HG03439 (cell line): ENCODE data around the gene C1orf50.
"Not testable (repeated sequence)": the region's sequence is repeated elsewhere in the genome, so short reads cannot be mapped to it uniquely, and the experiment has no call there.

Experiments used
- ATAC-seq: cut with Tn5 transposase; IDR thresholded peaks from one replicate; pipeline ENCODE4 v1.9.1; 2021; ENCODE audit warnings: mild to moderate bottlenecking, moderate library complexity; ENCODE audit not compliant: unreplicated experiment

The C1orf50 gene

DNA sequence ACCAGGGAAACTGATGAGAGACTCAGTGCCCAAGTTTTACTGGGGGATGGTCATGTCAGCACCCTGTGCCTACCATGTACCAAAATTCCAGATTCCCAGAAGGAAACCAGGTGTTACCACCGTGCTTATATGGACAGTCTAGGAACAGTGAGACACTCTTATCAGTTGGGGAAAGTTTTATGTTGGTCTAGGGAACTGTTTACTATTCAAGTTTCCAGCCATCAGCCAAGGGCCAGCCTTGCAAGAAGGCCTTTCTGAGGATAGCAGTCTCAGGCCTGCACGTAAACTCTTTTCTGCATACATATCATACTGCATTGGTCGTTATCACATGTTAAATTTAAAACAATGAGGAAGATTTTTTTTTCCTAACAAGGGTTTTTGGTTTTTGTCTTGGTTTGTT, 30.4 kb downstream of the C1orf50 start:
- no peak for ATAC-seq

DNA sequence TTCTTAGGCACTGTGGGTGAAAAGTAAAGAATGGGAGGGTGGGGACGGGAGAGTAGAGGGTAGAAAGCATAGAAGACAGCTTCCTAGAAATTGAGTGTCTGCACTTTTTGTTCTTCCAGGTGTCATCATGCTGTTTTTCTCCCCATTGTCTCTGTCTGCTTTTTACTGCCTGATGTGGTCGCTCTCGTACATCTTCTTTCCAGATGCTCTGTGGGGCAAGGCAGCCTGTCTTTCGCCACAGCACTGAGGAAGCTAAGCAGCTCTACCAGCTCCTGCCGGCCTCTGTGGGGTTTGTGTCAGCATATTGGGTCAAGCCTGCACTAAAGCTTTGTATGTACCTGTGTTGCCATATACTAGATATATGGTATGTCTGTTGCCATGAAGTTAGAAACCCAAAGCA, 30.9 kb downstream of the C1orf50 start:
- no peak for ATAC-seq

DNA sequence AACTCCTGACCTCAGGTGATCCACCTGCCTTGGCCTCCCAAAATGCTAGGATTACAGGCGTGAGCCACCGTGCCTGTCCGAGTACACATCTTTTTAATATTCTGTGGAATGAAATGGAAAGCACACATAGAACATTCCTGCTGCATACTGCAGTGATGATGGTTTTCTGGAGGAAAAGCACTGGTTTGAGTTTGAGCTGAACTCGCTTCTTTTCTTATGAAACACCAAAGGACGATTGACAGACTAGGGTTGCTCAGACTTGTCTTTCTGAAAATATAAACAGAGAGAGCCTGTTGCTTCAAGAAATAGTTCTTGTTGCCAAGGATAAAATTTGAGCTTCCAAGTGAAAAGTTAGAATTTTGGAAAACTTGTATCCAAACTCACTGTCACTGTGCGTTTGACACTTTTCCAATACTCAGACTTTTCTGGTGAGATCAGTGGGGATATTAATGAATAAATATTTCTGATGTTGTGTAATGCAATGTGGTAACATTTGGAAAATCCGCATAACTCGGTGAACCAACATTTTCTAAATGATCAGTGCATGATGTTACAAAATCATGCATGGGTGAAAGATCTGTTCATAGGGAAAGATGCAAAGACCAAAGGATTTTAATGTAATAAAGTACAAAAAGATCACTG, 34.9 kb downstream of the C1orf50 start:
- ATAC-seq = no peak

DNA sequence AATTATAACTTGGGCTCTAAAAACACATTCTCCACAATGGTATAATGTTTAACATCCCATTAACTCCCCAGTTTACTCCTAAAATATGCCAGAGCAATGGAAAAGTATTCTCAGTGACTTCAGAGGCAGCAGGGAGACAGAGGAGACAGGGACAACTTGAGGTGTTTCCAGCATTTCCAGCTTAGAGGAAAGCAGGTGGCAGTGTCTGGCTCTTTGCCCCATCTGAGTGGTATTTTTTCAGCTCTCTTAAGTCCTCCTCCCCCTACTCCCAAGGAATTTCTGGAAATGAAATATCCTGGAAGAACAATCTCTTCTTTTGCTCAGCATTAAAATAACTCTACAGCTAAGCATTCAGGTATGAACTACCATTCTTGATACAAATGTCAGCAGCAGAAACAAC, 39.1 kb downstream of the C1orf50 start:
- ATAC-seq = no peak

DNA sequence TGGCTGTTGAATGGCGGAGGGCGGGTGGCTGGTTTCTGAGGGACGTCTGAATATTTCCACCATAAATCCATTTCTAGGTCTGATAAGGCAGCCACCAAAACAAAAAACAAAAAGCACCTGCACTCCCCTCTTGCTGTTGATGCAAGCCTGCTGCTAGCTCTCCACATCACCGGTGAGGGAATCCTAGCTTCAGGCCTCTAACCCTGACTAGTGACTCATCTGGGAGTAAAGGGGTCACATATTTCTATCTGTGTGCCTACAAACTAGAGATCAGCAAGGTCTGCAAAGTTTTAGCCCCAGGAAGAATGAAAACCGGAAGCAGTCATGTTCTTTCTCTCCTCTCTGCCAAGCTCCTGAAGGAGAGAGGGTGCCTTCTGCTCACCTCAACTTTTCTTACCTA, 39.5 kb downstream of the C1orf50 start:
- ATAC-seq = no peak

DNA sequence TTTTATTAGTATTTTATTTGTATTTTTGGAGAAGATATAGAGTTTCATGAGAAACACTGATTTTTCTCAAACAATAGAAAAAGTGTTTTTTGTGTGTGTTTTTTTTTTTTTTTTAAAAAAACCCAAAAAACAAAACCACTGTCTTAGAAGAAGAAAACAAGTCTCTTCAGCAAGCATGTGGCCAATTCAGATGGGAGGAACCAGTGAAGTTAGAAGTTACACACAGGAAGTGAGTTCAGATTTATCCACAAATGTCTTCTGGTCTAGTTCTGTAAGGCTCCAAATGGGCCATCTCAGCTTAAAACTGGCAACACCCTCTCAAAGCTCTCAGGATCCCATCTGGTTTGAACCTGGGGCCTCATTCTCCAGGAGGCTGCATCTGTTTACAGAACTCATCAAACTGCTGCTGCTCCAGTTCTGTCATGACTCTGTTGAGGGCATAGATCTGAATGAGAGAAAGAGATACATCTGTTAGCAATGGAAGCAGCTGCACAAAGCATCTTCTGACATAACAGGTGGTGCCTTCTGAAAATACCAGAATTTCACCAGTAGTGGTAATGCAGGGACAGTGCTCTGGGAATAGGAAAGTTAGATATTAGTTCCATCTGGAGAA, 40.1 kb downstream of the C1orf50 start:
- no peak for ATAC-seq

DNA sequence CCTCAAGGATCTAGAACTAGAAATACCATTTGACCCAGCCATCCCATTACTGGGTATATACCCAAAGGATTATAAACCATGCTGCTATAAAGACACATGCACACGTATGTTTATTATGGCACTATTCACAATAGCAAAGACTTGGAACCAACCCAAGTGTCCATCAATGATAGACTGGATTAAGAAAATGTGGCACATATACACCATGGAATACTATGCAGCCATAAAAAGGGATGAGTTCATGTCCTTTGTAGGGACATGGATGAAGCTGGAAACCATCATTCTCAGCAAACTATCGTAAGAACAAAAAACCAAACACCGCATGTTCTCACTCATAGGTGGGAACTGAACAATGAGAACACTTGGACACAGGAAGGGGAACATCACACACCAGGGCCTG, 47.8 kb downstream of the C1orf50 start:
- not testable (repeated sequence) for ATAC-seq

DNA sequence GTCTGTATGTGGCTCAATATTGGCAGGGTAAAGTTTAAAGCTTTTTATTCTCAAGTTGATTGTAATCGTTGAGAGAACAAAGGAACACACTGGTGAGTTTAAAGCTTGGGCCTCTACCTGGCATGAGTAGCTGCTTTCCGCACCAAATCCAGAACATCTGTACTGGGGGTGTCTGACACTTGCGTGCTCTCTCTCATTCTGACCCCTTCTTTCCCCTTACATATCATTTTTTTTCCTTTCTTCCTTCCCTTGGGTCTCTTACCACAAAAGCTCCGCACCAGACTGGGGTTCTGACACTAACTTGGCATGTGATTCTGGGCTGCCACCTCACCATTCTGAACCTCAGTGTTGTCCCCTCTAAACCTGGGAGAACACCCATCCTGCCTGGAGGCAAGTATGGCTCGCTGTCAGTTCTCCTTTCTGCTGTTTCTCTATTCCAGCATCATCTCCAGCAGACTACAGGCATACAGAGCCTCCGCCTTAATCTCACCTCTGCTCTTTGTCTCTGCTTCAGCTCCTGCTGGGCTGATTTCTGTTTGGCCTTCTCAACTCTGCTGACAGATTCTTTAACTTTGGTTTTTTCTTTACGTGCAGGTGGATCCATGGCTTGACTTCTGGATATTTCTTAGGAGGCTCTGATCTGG, 49.0 kb downstream of the C1orf50 start:
- no peak for ATAC-seq

DNA sequence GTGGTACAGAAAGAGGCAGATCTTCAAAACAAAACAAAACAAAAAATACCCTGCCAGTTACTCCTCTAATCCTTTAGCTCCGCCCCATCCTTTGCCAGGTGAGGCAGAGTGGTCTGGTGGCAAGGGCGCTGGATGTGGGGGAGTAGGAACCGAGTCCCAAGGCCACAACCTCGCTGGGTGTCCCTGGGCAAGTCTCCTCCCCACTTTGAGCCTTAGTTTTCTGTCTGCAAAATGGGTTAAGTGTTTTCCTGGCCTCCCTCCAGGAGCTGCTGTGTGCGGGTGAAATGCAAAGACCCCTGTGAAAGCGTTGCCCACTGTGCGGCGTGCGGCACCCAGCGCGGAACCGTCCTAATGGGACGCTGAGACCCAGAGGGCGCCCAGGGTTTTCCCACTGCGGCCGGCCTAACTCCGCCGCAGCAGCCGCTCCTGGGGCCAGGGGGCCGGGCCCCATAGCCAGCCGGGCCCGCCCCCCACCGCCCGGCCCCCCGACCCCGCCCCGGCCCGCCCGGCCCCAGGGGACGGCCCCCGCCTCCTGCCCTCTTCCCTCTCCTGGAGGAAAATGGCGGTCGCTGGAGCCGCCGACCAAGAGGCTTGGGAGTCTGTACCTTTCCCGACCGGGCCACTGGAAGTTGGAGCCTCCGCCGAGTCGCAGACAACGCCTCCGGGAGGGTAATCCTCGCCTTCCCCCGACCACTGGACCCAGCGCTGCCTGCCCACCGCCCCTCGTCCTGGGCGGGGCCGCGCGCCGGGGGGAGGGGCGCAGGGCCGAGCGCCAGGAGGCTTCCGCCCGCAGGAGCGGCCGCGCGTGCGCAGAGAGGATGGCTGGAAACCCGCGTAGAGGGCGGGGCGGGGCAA, 49.8 kb downstream of the C1orf50 start, which contains the start of the genes ERMAP and SVBP:
ERMAP (plus strand) TSS at position 538 of the 855 bp plus-strand sequence. CDS start 13,327 bp downstream, outside the sequence.
SVBP (minus strand) TSS at position 813 of the 855 bp plus-strand sequence. CDS start 853 bp downstream, outside the sequence.
- ATAC-seq = peak; percentile 92

DNA sequence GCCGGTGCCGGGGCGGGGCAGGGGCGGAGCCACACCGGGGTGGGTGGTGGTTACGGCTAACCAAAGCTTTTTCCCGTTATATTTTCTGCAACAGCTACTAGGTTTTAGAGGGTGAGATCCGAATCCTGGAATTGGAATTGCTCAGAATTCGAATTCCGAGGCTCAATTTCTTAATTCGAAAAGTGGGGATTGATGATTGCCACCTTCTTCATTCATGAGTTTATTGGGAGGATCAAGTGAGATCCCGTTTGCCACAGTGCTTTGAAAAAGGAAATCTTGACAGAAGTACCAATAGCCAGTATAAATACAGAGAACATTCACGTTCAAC, 50.4 kb downstream of the C1orf50 start:
- no peak for ATAC-seq

DNA sequence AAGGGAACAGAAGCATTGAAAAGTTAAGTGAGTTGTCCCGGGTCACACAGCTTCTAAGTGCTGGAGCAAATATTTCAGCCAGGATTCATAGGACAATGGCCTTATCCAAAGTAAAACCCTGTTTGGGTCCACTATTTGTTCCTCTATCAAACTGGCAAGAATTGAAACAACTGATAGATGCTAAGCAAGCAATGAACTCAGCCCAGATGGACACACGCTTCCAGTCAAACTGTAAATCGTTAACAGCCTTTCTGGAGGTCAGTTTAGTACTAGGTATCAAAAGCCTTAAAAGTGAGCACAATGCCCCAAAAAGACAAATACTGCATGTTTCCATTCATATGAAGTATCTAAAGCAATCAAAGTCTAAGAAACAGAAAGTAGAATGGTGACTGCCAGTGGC, 50.9 kb downstream of the C1orf50 start:
- ATAC-seq = no peak

DNA sequence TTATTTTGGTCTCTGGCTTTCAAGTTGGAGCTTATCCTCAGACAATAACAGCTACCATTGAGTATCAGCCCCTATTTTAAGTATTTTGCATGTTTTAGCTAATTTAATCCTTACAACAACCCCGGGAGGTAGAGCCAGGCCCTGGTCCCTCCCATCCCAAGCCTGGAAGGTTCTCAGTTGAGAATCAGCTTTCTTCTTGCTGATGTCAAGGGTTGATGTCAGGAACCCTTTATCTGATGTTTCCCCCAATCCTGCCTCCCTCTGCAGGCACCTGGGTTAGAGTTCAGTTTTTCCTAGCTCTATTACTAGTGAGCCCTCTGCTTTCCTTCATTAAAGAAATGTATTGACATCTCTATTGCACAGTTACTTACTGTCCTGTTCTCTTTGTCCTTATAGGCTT, 53.8 kb downstream of the C1orf50 start:
- no peak for ATAC-seq

DNA sequence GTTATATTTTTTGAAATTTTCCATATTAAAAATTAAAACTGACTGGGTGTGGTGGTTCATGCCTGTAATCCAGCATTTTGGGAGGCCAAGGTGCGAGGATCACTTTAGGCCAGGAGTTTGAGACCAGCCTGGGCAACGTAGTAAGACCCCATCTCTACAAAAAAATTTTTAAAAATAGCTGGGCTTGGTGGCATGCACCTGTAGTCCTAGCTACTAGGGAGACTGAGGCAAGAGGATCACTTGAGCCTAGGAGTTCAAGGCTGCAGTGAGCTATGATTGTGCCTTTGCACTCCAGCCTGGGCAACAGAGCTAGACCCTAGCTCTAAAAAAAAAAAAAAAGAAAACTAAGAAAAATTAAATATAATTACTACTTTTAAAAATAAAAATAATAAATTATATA, 54.6 kb downstream of the C1orf50 start:
- ATAC-seq = no peak

DNA sequence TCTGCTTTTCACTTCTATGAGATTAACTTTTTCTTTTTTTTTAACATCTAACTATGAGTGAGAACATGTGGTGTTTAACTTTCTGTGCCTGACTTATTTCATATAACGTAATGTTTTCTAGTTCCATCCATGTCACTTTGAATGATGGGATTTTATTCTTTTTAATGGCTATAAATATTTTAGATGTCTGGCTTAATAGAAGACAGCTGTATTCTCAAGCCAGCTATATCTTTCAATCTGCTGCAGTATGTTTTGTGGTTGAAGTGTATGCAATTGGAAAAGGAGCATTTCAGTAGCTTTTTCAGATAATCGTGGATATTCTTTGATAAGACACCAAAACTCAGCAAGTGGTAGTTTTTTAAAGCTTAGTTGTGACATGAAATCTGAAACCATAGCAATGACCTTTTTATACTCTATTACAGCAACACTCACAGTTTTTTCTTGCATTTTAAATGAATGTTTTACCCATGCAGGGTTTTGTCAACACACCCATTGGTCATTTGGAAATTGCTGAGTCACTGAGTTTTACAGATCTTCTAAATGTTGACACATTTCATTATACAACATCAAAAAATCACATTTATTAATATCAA, 55.8 kb downstream of the C1orf50 start:
- ATAC-seq = no peak

DNA sequence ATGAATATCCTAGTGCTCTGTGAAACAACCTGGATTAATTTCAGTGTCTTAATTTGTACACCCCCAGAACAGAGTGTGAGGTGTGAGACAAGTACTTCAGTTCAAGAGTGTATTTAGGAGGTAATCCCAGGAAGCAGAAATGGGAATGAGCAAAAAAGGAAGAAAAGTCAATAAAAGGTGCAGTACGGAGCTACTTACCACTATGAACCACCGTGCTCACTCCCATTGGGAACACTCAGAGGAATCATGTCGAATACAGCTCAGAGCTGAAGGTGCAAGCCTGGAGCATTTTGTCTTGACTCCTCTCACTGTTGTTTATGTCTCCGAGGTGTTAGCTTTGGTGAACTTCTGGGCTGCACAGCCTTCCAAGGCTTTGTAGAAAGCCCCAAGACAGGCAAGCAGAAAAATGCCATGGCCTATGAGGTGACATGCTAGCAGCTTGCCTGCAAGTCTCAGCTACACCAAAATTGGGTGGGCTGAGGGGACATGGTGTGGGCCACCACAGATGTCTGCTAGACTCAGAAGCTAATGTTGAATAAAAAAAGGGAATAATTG, 57.5 kb downstream of the C1orf50 start:
- no peak for ATAC-seq

DNA sequence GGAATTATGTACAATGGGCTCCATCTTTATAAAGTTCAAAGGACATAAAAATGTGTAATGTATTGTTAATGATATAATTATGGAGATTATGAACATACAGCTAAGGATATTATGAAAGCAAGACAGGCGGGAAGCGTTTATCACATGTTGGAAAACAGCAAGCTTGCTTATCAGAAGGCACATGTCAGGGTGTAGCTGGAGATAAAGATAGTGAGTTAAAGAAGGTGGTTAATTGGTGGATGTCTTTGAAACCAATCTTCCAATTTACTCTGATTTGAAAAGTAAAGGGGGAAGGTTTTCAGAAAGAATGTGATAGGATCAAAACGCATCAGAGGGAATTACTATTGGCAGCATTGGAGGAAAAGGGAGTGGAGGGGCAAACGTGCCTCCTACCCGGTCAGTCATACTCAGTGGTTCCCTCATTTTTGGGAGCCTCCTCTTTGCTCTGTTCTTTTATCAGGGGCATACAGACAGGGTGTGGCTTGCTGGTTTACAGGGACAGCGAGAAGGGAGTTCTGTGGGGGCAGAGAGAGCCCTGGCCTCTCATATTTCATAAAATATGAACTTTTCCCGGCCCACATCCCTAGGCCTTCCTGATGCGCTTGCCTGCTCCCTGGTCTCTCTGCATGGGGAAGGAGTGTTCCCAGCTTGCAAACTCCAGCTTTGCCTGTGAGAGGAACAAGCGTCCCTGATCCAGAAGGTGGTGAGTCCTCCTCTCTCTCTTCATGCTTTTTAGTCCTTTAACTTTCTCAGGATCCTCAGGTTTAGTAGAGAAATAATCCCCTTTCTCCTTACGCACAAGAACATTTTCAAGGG, 58.2 kb downstream of the C1orf50 start:
- no peak for ATAC-seq
